GM19193 (cell line): ENCODE data around the gene TMEM42.

ENCODE experiments used
- POLR2A ChIP-seq: IDR thresholded peaks from 4 replicates; pipeline ENCODE4 v1.6.1; 2011; ENCODE audit not compliant: insufficient read depth, insufficient read length; ENCODE audit errors: extremely low read depth

TMEM42 gene

GRCh38 chr3:44893097-44893496 lies 31.4 kb downstream of the TMEM42 start:
- TF ChIP-seq POLR2A: no peak

- TF ChIP-seq POLR2A: no peak
Observed at GRCh38 chr3:44894485-44894884, 32.8 kb downstream of the TMEM42 start.

GRCh38 chr3:44896440-44896839 lies 34.7 kb downstream of the TMEM42 start:
- no peak for TF ChIP-seq POLR2A

GRCh38 chr3:44899683-44900367 lies 38.1 kb downstream of the TMEM42 start:
- TF ChIP-seq POLR2A: no peak

- no peak for TF ChIP-seq POLR2A
Observed at GRCh38 chr3:44902628-44903027, 40.9 kb downstream of the TMEM42 start.

- no peak for TF ChIP-seq POLR2A
Observed at GRCh38 chr3:44903314-44903713, 41.6 kb downstream of the TMEM42 start.

- TF ChIP-seq POLR2A: no peak
Observed at GRCh38 chr3:44903751-44904150, 42.0 kb downstream of the TMEM42 start.

- no peak for TF ChIP-seq POLR2A
Observed at GRCh38 chr3:44905446-44906157, 43.9 kb downstream of the TMEM42 start.

- TF ChIP-seq POLR2A: no peak
Observed at GRCh38 chr3:44906997-44907396, 45.3 kb downstream of the TMEM42 start.

- no peak for TF ChIP-seq POLR2A
Observed at GRCh38 chr3:44907612-44908011, 45.9 kb downstream of the TMEM42 start.

GRCh38 chr3:44909063-44909462 lies 47.4 kb downstream of the TMEM42 start:
- TF ChIP-seq POLR2A: no peak

- TF ChIP-seq POLR2A: no peak
Observed at GRCh38 chr3:44910693-44911092, 49.0 kb downstream of the TMEM42 start.

- TF ChIP-seq POLR2A: no peak
Observed at GRCh38 chr3:44913868-44914468, 52.3 kb downstream of the TMEM42 start.

- no peak for TF ChIP-seq POLR2A
Observed at GRCh38 chr3:44914936-44915335, 53.2 kb downstream of the TMEM42 start.
